Ammon's horn (tissue), 1 donor: ENCODE results near the gene IQCF5.
"Not testable (repeated sequence)": the region's sequence is repeated elsewhere in the genome, so short reads cannot be mapped to it uniquely, and the experiment has no call there.

Source experiments
- DNase-seq: peaks from one replicate; pipeline ENCODE4 v3.0.0-alpha.2; 2016; ENCODE audit warnings: low spot score

Gene IQCF5

DNA sequence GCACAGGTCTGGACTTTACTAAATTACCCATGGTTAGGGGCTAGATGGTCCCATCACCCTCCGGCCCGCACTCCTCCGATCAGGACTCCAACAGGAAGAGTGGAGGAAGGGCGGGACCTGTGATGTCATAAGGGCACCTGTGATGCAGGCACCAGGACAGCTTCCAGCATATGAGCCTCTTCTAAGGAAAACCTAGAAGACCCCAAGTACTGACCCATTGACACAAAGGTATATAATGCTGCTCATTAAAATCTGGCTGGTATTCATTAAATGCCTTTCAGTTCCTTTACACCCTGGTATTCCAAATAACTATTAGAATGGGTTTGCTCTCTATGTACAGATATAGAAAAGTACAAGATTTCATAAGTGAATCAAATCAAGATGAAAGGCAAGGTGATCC lies at the start of gene IQCF5:
Gene IQCF5, minus strand, starts transcription at position 101 of the 400 bp plus-strand sequence. Its CDS starts 70 bp downstream, at position 31.
- DNase-seq, result no peak

DNA sequence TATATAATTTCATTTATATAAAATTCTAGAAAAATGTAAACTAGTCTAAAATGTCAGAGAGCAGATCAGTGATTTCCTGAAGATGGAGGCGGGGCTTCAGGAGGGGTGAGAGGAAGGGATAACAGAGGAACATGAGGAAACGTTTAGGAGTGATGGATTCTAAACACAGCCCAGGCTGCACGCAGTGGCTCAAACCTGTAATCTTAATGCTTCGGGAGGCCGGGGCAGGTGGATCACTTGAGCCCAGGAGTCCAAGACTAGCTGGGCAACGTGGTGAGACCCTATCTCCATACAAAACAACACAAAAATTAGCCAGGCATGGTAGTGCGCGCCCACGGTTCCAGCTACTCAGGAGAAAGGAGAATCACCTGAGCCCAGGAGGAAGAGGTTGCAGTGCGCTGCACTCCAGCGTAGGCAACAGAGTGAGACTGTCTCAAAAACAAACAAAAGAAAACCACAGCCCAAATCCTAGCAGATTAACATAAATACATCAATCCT lies 45.7 kb upstream of the IQCF5 start:
- DNase-seq, result no peak

DNA sequence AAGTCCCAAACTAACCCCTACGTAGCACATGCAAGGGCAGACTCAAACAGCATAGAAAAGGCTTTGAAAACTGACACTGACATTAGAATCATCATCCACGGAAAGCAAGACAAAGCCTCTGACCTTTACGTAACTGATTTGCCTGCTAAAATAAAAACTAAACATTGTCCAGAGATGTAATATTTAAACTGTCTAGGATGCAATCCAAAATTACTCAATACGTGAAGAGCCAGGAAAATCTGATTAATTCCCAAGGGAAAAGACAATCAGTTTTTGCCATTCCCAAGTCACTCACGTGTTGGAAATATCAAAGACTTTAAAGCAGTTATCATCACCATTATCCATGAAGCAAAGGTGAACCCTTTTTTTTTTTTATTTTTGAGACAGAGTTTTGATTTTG lies 41.0 kb upstream of the IQCF5 start:
- no peak for DNase-seq

- DNase-seq, result no peak
Observed at GRCh38 chr3:51908026-51908425, 32.6 kb upstream of the IQCF5 start.

DNA sequence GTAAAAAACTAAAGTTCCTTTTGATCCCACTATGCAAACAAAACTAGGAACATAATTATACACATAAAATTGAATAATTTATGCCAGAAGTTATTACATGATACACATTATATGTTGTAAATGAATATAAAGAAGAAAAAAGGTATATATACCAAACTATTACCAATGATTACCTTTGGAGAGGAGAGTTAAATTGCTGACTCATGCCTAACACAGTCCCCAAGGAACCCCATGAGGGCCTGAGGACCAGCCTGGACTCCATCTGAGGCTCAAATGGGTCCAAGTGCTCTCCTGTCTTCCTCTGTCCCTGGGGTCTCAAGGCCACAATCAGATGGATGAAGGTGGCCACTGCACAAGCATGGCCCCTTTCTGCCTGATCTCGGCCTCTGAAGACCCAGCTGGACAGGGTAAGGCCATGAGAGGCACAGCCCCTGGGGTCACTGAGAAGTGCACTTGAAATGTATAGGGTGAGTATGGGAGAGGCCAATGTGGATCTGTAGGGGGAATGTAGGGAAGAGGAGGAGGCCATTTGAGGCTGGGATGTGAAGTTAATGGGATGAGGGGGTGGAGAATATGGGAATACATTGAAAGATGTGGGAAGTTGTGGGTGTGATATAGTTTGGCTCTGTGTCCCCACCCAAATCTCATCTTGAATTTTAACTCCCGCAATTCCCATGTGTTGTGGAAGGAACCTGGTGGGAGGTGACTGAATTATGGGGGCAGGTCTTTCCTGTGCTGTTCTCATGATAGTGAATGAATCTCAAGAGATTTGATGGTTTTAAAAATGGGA lies 28.8 kb upstream of the IQCF5 start:
- no peak for DNase-seq

GRCh38 chr3:51902361-51902760 lies 27.0 kb upstream of the IQCF5 start:
- not testable (repeated sequence) for DNase-seq

DNA sequence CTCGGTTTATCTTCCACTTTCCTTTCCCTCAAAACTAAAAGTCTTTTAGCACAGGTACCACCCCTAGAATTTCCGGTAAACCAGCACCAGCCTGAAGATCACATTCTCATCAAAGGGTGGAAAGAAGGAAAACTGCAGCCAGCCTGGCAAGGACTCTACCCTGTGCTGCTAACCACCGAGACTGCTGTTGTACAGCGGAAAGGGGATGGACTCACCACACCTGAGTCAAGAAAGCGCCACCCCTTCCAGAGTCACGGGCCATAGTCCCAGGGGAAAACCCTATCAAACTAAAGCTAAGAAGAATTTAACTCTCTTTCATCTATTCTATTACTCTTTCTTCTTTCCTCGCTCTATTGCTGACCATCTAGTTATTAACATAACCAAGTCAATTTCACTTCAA lies 24.6 kb upstream of the IQCF5 start:
- DNase-seq, result not testable (repeated sequence)

DNA sequence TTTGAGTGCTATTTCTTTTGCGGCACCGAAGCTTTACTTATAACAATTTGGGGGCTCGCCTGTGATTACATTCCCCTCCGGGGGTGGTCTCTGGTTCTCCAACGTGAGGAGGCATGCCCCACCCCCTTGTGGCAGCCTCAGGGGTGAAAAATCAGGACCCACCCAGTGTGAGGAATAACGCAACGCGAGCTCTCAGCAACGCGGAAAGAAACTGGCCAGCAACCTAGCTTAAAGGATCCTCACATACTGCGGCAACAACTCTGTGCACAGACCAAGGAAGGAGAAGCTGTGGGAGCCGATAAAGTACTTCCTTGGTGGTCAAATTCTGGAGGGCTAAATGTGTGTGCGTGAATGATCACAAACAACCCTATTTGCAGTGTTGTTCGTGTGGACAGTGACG lies 22.0 kb upstream of the IQCF5 start:
- DNase-seq, result no peak

DNA sequence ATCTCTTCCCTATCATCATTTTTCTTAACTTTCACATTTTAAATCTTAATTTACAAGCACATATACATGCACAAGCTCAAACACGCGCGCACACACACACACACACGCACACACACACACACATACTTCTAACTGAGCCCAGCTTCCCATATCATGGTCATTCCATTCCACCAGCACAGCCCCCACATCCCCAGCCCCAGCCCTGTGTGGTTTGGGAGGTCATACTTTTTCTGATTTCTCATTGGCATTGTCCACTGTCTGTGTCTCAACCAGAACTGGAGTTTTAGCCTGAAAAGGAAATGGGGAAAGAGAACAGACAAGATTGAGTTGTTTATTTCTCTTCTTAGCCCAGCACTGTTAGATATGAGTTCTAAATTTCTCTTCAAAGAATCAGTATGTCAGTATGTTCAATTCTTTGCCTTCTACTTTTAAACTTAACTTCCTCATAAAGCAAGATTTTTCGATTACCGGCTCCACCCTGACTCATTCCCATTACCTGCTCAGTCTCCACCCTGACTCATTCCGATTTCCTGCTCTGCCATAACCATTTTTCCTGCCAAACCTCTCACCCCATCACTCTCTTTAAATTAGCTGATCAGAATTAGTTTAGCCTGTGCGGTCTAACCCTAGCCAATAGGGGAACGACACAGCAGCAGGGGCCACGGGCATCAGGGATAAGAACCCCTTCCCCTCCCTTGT lies 21.4 kb upstream of the IQCF5 start:
- no peak for DNase-seq

DNA sequence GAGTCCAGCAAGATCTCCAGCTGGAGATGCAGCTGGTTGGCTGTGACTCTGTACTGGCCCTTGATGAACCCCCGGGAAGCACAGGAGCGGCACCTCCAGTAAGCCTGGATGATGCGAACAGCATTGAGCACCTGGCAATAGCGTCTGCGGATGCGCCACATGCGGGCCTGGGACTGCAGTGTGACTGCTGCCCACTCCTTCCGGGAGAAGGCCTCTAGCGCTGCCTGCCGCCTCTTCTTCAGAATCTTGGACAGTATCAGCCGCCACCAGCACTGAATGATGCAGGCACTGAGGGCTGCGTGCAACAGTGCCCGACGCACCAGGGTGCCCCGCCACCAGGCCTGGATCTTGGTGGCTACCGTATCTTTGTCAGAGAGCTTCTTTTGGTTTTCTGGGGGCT lies 19.5 kb upstream of the IQCF5 start:
- no peak for DNase-seq

DNA sequence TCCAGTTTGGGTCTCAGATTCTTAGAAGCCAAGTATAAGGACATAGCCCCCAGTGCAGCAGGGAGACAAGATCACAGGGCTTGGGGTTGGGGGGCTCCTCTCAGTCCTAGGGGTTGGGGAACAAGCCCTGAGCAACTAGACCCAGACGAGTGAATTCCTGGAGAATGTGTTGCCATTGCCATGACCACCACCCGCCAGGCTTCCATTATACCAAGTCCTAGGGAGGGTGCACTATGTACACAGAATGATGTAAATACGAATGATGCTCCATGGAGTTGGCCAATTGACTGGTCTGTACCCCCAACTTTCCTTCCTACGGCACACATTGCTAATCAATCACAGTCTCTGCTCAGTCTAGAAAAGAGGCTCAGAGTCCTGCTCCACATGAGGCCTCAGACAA lies 19.0 kb upstream of the IQCF5 start:
- no peak for DNase-seq

DNA sequence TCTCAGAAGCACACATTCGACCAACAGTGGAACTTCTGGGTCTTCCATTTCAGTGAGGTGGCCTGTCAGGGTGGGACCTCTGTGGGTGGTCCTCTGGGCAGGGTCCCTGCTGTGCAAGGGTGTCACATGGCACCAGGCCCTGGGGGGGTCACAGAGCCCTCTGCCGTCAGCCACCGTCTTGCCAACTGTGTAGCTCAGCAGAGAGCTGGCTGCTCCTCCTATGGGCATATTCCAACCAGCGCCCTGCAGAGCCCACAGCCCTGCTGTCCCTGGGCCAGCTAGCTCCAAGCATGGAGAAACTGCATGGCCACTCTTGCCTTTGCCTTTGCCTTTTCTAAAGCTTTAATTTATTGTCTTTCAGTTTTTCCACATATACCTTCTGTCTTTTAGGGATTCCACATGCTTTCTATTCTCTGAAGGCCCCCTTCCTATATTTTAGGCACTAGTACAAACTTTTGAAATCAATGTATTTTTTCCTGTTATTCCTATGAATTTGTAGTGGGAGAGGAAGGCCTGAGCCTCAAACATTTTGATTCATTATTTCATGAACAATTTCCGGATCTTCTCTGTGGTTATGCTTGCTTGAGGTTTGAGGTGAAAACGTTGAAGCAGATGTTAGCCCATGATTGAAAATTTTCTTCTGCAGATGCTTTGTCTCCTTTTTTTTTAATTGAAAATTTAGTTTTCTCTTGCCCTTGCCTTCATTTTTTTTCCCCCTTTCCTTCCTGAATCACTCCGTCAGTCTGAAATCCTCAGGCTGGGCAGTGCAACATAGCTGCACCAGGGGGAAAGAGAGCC lies 16.0 kb upstream of the IQCF5 start:
- no peak for DNase-seq

DNA sequence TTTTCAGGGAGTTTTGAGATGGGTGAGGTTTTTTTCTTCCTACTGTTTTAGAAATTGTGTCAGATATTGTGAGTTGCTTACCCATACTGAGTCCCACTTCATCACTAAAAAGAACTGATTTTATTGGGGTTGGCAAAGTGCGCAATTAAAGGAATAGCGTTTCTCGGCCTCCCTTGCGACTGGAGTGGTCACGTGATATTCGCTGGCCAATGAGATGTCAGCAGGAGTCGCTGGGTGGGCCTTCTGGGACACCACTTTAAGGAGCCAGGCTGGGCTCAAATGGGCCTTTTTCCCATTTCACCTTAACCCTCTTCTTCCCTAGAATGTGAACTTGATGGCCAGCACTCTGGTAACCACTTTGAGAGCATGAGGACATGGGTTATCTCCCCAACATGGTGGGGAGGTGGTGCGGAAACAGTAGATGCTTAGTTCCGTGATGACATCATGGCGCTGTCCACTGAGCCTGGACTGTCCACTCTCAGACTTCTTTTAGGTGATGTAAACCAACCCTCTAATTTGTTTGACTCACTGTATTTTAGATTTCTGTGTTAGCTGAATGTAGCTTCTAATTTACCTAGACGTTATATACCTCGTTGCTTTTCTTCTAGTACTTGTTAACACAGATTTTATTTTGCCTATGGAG lies 13.2 kb upstream of the IQCF5 start:
- DNase-seq, result no peak

- no peak for DNase-seq
Observed at GRCh38 chr3:51887620-51888019, 12.2 kb upstream of the IQCF5 start.

DNA sequence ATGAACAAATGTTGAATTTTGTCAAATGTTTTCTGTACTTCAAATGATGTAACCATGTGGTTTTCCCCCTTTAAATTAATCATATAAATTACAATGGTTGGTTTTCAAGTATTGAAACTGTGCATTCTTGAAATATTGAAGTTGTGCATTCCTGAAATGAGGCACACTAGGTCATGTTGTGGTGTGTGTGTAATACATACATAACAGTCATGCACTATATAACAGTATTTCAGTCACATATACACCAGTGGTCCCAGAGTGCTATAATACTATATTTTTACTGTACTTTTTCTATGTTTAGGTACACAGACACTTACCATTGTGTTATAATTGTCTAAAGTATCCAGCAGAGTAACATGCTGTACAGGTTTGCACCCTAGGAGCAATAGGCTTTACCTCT lies 11.0 kb upstream of the IQCF5 start:
- DNase-seq, result no peak

- no peak for DNase-seq
Observed at GRCh38 chr3:51879937-51880336, 4.5 kb upstream of the IQCF5 start.

DNA sequence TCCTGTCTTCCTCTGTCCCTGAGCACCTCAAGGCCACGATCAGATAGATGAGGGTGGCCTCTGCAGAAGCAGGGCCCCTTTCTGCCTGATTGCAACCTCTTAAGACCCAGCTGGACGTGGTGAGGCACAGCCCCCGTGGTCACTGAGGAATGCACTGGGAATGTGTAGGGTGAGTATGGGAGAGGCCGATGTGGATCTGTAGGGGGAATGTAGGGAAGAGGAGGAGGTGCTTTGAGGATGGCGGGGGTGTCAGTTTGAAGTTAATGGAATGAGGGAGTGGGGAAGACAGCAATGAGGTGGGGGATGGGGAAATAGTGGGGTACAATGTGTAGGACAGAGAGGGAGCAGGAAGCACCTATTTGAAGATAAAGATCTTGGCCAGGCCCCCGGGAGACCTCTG lies 785 bp upstream of the IQCF5 start:
- no peak for DNase-seq

- no peak for DNase-seq
Observed at GRCh38 chr3:51874889-51875288, 512 bp downstream of the IQCF5 start.

DNA sequence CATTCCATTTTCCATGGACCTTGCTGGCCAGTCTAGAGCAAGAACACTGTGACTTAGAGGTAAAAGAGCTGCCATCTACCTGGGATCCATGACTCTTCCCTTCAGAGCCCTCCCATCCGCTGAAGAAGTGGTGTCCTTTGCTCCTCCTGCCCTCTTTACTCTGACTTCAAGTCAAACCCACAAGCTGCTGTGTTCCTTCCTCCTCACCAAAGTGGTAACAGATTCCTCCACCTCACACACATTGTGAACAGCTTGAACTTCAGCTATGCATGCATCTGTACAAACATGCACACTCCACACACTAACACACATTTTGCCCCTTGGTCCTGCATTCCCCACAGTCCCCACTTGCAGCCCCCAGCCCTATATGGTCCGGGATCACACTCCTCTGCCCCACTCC lies 990 bp downstream of the IQCF5 start:
- DNase-seq, result no peak

GRCh38 chr3:51873876-51874275 lies 1.5 kb downstream of the IQCF5 start:
- DNase-seq, result no peak

DNA sequence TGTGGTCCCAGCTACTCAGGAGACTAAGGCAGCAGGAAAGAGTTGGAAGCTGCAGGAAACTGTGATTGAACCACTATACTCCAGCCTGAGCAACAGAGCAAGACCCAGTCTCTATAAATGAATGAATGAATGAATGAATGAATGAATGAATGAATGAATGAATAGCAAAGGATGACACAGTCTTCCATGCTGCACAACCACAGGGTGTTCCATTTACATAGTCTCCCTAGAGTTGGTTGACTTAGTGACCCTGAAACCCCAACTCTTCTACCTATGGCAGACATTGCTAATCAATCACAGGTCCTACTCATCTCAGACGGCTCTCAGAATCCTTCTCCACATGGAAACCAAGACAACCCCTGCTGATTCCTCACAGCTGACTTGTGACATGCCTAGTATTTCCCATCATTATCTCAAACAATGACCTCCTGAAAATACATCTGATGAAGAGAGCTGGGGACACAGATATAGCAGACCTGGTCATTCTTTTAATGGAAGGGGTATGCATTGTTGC lies 2.1 kb downstream of the IQCF5 start:
- DNase-seq, result no peak

GRCh38 chr3:51869304-51869703 lies 6.1 kb downstream of the IQCF5 start:
- no peak for DNase-seq
